Measurements from ENCODE around the gene ORM2.

GRCh38 chr9:114378883-114379282 is 49.2 kb downstream of the ORM2 start:
- no peak for TF ChIP-seq CTCF (IDR thresholded peaks at IDR 0.05; ENCODE audit: low read depth, low read length)
- TF ChIP-seq POLR2A (IDR thresholded peaks at IDR 0.05; ENCODE audit: extremely low read depth, insufficient read length): no peak

Measured in NB4 (cell line).